HG02759 (cell line): ENCODE measurements around the gene TRAF3IP3.
A peak's percentile ranks its signal among the peaks of the same experiment; 100 is the strongest.

ENCODE experiments used
- ATAC-seq: cut with Tn5 transposase; IDR thresholded peaks from one replicate; pipeline ENCODE4 v1.9.1; 2021; ENCODE audit warnings: mild to moderate bottlenecking, moderate library complexity; ENCODE audit not compliant: unreplicated experiment

TRAF3IP3 gene, protein sequence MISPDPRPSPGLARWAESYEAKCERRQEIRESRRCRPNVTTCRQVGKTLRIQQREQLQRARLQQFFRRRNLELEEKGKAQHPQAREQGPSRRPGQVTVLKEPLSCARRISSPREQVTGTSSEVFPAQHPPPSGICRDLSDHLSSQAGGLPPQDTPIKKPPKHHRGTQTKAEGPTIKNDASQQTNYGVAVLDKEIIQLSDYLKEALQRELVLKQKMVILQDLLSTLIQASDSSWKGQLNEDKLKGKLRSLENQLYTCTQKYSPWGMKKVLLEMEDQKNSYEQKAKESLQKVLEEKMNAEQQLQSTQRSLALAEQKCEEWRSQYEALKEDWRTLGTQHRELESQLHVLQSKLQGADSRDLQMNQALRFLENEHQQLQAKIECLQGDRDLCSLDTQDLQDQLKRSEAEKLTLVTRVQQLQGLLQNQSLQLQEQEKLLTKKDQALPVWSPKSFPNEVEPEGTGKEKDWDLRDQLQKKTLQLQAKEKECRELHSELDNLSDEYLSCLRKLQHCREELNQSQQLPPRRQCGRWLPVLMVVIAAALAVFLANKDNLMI

GRCh38 chr1:209755926-209756614 lies at the start of gene TRAF3IP3:
Gene TRAF3IP3 (plus strand): TSS chr1:209756053. CDS start chr1:209760040, 3,987 bp downstream.
- ATAC-seq: peak; percentile 67

DNA sequence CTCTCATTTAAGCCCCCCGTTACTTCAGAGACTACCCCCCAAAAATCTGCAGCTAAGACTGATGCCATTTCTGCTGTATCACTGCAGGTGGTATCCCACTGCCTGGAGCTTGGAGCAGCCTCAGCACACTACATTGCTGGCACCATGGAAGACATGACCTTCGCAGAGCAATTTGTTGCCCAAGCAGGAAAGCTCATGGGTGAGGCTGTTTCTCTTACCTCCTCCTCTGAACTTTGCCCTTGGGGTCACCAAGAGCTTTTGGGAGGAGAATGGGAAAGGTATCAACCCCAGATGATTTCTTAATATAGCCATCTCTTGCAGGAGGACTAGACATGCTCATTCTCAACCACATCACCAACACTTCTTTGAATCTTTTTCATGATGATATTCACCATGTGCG lies 49.2 kb upstream of the TRAF3IP3 start:
- no peak for ATAC-seq

- ATAC-seq: no peak
Measured at GRCh38 chr1:209707308-209707707, 48.5 kb upstream of the TRAF3IP3 start.

GRCh38 chr1:209708297-209708696 lies 47.6 kb upstream of the TRAF3IP3 start:
- no peak for ATAC-seq

DNA sequence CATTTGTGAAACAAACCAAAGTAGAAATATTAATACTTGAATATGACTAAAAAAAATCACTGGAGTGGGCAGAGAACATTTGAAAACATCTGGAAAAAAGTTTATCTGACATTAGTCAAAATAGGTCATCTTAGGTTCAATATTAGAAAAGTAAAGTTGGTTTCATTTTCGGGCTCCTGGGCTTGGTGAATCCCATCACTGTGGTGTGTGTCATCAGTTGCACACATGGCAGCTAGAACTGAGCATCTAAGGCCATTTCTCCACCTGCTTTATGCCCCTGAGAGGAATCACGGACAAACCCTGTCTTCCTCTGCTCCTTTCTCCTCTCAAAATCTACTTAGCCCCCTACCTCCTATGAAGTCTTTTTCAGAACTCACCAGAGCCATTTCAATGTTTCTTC lies 45.8 kb upstream of the TRAF3IP3 start:
- no peak for ATAC-seq

DNA sequence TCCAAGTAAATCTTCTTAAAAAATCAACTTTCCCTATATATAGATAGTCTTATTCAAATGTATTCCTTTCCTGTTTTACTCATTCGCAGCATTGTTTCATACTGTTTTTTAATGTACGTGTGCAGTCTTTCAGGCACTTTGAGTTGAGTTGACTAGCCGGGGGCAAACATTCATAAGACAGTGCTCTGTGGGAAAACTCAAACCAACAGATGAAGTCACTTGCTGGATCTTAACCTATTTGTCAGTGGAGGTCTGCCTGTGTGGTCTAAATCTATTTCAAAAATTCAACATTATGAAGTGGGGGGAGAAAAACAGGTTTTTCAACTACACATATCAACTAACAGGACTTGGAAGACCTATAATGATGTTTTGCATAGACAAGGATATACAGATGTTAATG lies 45.0 kb upstream of the TRAF3IP3 start:
- no peak for ATAC-seq

GRCh38 chr1:209714338-209714737 lies 41.5 kb upstream of the TRAF3IP3 start:
- ATAC-seq: no peak

DNA sequence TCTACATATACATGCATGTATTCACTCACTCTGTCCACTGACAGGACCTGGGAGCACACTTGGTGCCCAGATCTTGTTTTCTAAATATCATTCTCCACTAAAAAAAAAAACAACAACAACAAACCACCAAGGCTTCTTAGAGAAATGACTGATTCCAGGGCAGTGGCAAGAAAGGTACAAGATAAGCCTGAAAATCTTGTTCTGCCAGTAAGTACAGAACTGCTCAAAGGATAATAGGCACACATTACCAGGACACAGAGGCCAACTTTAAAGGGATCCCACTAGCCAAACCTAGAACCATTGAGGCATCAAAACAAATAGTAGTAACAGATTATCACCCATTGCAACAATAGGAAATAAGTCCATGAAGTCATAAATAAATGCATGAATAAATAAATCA lies 40.5 kb upstream of the TRAF3IP3 start:
- no peak for ATAC-seq

- no peak for ATAC-seq
Measured at GRCh38 chr1:209717818-209718217, 38.0 kb upstream of the TRAF3IP3 start.

DNA sequence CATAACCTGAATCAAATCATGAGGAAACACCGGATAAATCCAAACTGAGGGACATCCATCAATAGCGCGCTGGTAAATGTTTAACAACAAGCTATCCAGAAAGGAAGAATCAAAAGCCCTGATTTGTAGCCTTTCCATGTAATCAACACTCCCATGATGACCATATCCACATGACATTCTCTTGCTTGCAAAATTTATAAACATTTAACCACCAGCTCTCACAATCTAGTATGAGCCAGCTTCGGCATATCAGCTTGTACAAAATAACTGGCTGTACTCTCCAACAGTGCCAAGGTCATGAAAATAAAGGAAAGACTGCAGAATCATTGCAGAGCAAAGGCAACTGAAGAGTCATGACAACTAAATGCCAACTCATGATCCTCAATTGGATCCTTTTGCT lies 35.5 kb upstream of the TRAF3IP3 start:
- ATAC-seq: no peak

- ATAC-seq: no peak
Measured at GRCh38 chr1:209720826-209721225, 35.0 kb upstream of the TRAF3IP3 start.

DNA sequence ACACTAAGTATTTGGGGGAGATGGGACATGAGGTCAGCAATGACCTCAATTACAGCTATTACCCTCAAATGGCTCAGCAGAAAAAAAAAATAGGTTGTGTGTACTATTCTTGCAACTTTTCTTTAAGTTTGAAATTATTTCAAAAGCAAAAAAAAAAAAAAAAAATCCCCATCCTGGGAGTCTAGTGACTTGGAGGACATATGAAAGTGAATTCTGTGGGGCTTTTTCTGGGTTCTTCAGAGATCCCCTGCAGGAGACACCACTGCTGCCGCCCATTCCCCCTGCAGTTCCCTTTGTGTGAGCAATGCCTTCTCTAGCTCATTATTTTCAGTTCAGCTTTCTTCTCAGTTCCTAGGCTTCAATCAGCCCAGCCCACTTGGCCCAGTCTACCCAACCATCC lies 34.5 kb upstream of the TRAF3IP3 start:
- no peak for ATAC-seq

DNA sequence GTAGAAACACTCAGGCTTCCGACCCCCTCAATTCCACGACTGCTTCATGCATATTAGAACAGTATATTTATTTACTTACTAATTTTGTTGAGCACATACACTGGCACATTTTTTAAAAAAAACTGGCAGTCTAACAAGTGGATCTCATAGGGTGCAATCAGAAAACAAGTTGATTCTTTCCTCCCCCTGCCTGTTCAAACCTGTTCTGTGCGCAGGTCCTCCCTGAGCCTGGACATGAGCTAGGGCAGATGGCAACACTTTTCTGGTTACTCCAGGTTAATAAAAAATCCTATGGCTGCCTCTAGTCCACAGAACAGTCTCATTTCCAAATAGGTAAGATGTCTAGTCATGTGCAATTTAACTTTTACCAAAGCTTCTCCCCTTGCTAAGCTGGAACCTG lies 32.6 kb upstream of the TRAF3IP3 start:
- ATAC-seq: no peak

- no peak for ATAC-seq
Measured at GRCh38 chr1:209723756-209724693, 31.8 kb upstream of the TRAF3IP3 start.

- ATAC-seq: no peak
Measured at GRCh38 chr1:209727286-209727685, 28.6 kb upstream of the TRAF3IP3 start.

- no peak for ATAC-seq
Measured at GRCh38 chr1:209727785-209728184, 28.1 kb upstream of the TRAF3IP3 start.

DNA sequence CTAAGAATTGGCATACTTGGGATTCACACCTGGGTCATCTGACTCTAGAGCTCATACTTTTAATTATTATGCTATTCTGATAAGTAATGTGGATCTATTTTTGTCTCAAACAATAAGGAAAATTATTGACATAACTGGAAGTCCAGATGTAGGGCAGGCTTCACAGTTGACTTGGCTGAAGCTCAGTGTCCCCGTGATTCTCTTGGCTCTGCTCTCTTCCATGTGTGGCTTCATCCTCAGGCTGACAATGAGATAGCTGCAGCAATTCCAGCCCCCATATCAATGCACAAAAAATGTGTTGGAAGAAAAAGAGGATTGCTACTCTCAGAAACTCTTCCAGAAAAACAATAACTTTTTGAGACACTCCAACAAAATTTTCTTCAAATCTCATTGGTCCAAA lies 27.4 kb upstream of the TRAF3IP3 start:
- ATAC-seq: no peak

DNA sequence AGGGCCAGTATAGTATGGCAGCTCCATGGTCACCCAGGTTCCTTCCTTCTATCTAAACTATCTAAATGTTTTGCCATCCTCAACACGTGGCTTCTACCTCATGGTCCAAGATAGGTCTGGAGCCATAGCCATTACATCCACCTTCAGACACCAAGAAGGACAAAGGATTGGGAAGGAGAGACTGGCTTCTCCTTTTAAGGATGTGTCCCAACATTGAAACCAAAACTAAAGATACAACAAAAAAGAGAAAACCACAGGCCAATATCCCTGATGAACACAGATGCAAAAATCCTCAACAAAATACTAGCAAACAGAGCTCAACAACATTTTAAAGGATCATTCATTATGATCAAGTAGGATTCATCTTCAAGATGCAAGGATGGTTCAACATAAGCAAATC lies 26.4 kb upstream of the TRAF3IP3 start:
- no peak for ATAC-seq

DNA sequence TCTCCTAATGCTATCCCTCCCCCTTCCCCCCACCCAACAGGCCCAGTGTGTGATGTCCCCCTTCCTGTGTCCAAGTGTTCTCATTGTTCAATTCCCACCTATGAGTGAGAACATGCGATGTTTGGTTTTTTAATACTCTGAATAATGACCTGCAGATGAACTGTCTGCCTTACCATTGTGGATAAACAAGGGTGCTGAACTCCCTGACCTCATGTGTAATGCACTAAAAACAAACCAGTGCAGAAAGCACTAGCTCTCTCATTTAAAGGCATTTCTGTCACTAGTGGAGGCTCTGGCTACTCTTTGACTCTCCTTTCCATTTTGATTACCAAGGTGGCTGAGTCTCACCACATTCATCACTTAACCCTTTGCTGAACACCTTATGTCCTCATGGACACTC lies 23.1 kb upstream of the TRAF3IP3 start:
- ATAC-seq: no peak

GRCh38 chr1:209733409-209734192 lies 22.3 kb upstream of the TRAF3IP3 start:
- no peak for ATAC-seq
